ENCODE data around the gene CFAP43.

The CFAP43 gene

DNA sequence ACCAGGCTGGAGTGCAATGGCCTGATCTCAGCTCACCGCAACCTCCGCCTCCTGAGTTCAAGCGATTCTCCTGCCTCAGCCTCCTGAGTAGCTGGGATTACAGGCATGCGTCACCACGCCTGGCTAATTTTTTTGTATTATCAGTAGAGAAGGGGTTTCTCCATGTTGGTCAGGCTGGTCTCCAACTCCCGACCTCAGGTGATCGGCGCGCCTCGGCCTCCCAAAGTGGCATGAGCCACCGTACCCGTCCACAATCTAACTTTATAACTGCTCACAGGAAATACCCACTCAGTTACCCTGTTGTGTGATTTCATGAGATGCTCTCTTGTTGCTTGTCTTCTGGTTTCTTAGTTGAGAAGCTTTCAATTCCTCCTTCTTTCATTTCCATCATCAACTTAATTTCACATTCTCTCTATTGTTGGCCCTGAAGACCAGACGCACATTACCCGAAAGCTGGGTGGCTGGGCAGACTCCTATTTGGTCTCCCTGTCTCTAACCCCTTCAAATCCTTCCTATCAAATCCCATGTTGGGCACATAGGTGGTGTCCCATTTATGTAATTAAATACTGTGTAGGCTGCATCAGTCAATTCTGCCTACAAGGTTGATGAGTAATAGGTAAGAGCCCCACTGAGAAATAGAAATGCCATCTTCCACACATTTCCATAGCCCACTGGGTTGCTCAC is 35.7 kb upstream of the CFAP43 start:
- no peak for DNase-seq (ENCODE audit: low spot score)
- in situ Hi-C loops (cut with MboI; ENCODE audit: low sequenced_read_pairs, unreplicated experiment), result no loop called here
- TF ChIP-seq, protein P1, sequence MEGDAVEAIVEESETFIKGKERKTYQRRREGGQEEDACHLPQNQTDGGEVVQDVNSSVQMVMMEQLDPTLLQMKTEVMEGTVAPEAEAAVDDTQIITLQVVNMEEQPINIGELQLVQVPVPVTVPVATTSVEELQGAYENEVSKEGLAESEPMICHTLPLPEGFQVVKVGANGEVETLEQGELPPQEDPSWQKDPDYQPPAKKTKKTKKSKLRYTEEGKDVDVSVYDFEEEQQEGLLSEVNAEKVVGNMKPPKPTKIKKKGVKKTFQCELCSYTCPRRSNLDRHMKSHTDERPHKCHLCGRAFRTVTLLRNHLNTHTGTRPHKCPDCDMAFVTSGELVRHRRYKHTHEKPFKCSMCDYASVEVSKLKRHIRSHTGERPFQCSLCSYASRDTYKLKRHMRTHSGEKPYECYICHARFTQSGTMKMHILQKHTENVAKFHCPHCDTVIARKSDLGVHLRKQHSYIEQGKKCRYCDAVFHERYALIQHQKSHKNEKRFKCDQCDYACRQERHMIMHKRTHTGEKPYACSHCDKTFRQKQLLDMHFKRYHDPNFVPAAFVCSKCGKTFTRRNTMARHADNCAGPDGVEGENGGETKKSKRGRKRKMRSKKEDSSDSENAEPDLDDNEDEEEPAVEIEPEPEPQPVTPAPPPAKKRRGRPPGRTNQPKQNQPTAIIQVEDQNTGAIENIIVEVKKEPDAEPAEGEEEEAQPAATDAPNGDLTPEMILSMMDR (IDR thresholded peaks at IDR 0.05; ENCODE audit: borderline replicate concordance, control extremely low read depth, extremely low read depth, insufficient read depth, missing control alignments), result no peak

DNA sequence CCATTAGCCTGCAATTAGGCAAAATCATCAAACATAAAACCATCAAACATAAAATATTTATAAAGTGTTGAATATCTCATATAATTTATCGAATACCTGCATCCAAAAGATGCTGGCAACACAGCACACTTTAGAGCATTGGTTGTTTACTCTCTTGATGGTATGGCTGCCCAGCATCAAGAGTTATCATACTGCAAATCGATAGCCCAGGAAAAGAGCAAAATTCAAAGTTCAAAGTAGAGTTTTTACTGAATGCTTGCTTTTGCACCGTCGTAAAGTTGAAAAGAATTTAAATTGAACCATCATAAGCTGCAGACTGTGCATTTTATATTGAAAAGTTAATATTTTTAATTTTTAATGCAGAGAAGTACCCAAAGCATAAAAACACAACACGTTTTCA is 32.6 kb upstream of the CFAP43 start:
- in situ Hi-C loops (cut with MboI; ENCODE audit: low sequenced_read_pairs, unreplicated experiment), result no loop called here
- TF ChIP-seq, protein P1 (IDR thresholded peaks at IDR 0.05; ENCODE audit: borderline replicate concordance, control extremely low read depth, extremely low read depth, insufficient read depth, missing control alignments), result no peak
- DNase-seq (ENCODE audit: low spot score), result no peak

DNA sequence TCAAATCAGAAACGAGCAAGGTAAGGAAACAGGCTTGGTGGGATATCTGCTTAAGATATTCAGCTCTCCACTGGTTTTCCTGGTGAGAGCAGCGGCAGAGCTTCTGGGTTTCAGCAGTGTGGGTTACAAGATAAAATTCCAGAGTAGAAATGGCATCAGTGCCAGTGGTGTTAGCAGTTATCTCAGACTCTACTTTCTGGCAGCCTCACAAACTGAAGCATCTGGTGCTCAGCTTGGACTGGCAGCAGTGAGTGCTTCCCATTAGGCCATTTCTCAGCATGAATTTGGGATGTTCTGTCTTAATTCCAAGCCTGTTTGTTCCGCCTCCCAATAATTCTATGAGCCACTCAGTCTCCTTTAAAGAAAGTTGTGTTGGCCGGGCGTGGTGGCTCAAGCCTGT is 29.9 kb upstream of the CFAP43 start:
- DNase-seq (ENCODE audit: low spot score), result no peak
- in situ Hi-C loops (cut with MboI; ENCODE audit: low sequenced_read_pairs, unreplicated experiment), result no loop called here
- TF ChIP-seq, protein P1 (IDR thresholded peaks at IDR 0.05; ENCODE audit: borderline replicate concordance, control extremely low read depth, extremely low read depth, insufficient read depth, missing control alignments), result no peak

DNA sequence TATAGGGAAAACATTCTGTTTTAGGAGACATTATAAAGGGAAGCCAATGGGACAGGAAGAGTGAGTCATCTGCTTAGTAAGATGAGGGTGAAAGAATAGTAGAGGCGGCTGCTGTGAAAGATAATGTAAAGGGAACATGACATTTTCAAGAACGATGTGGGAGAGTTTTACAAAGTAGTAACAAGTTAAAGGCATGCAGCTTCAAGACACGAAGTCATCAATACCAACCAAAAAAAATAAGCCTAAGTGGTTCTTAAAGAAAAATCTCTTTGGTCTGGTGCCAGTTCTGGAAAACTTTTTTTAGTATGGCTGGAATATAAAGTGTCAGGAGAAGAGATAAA is 28.6 kb upstream of the CFAP43 start:
- in situ Hi-C loops (cut with MboI; ENCODE audit: low sequenced_read_pairs, unreplicated experiment), result no loop called here
- TF ChIP-seq, protein P1 (IDR thresholded peaks at IDR 0.05; ENCODE audit: borderline replicate concordance, control extremely low read depth, extremely low read depth, insufficient read depth, missing control alignments), result no peak
- DNase-seq (ENCODE audit: low spot score), result no peak

DNA sequence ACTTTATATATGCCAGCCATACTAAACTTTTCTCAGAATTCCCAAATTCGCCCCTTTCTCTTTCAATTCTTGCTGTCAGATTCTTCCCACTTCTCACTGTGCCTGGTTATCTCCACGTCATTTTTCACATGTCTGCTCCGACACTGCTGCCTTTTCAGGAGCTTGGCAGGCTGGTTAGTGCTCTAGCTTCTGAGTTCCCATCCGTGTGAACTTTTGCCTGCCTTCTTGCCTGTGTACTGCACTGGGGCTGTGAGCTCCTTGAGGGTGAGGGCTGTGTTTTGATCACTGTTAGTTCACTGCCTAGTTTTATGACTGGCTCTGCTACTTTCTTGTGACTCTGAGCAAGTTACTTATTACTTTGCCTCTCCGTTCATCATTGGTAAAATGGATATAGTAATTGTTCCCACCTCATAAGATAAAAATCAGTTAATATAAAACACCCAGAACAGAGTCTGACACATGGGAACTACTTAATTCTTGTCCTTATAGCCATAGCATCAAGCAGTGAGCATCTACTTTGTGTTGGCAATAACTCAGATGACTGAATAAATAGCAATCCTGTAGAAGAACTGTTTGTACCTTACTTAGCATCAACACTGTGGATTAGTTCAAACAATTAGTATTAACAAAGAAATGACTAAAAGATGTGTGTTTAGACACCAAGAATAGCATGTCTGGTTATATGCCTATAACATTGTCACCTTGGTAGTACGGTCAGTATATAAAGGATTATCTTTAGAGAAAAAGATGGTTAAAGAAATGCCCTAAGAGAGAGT is 28.0 kb upstream of the CFAP43 start:
- TF ChIP-seq, protein P1 (IDR thresholded peaks at IDR 0.05; ENCODE audit: borderline replicate concordance, control extremely low read depth, extremely low read depth, insufficient read depth, missing control alignments), result no peak
- DNase-seq (ENCODE audit: low spot score), result no peak
- in situ Hi-C loops (cut with MboI; ENCODE audit: low sequenced_read_pairs, unreplicated experiment), result no loop called here

DNA sequence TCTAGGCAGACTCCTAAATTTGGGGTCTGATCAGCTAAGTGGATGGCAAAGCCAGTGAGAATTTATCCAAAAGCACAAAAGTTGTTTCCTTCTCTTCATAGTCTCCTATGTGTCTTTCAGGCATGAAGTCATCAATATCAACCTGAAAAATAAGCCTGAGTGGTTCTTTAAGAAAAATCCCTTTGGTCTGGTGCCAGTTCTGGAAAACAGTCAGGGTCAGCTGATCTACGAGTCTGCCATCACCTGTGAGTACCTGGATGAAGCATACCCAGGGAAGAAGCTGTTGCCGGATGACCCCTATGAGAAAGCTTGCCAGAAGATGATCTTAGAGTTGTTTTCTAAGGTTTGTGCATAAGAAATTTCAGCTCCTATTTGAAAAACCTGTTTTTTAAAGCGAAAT is 27.3 kb upstream of the CFAP43 start:
- TF ChIP-seq, protein P1 (IDR thresholded peaks at IDR 0.05; ENCODE audit: borderline replicate concordance, control extremely low read depth, extremely low read depth, insufficient read depth, missing control alignments), result no peak
- no peak for DNase-seq (ENCODE audit: low spot score)
- in situ Hi-C loops (cut with MboI; ENCODE audit: low sequenced_read_pairs, unreplicated experiment), result no loop called here

Data from GM13976 (cell line).